GM10847 (cell line): ENCODE data around the gene ZFYVE9.

ENCODE experiments used
- POLR2A ChIP-seq: IDR thresholded peaks from 2 replicates; pipeline ENCODE4 v1.6.1; 2011; ENCODE audit not compliant: insufficient read length; ENCODE audit errors: extremely low read depth

Gene ZFYVE9

GRCh38 chr1:52229494-52229893 is 87.6 kb downstream of the ZFYVE9 start:
- TF ChIP-seq POLR2A, result no peak

GRCh38 chr1:52233463-52233862 is 91.6 kb downstream of the ZFYVE9 start:
- no peak for TF ChIP-seq POLR2A

GRCh38 chr1:52234014-52234413 is 92.1 kb downstream of the ZFYVE9 start:
- no peak for TF ChIP-seq POLR2A

GRCh38 chr1:52234708-52235107 is 92.8 kb downstream of the ZFYVE9 start:
- TF ChIP-seq POLR2A, result no peak

- TF ChIP-seq POLR2A, result no peak
Observed at GRCh38 chr1:52235646-52236045, 93.8 kb downstream of the ZFYVE9 start.

- no peak for TF ChIP-seq POLR2A
Observed at GRCh38 chr1:52237430-52237829, 95.5 kb downstream of the ZFYVE9 start.

- no peak for TF ChIP-seq POLR2A
Observed at GRCh38 chr1:52238474-52238873, 96.6 kb downstream of the ZFYVE9 start.

GRCh38 chr1:52238887-52239707 is 97.2 kb downstream of the ZFYVE9 start:
- no peak for TF ChIP-seq POLR2A

- TF ChIP-seq POLR2A, result no peak
Observed at GRCh38 chr1:52239708-52240001, 97.8 kb downstream of the ZFYVE9 start.

GRCh38 chr1:52240592-52241210 is 98.8 kb downstream of the ZFYVE9 start:
- TF ChIP-seq POLR2A, result no peak

- TF ChIP-seq POLR2A, result no peak
Observed at GRCh38 chr1:52243221-52243987, 101.5 kb downstream of the ZFYVE9 start.

GRCh38 chr1:52249831-52250230 is 107.9 kb downstream of the ZFYVE9 start:
- TF ChIP-seq POLR2A, result no peak

- no peak for TF ChIP-seq POLR2A
Observed at GRCh38 chr1:52253421-52253820, 111.5 kb downstream of the ZFYVE9 start.

GRCh38 chr1:52259886-52260285 is 118.0 kb downstream of the ZFYVE9 start:
- TF ChIP-seq POLR2A, result no peak

GRCh38 chr1:52263153-52263910 is 121.4 kb downstream of the ZFYVE9 start:
- TF ChIP-seq POLR2A, result no peak

GRCh38 chr1:52264530-52265115 is 122.7 kb downstream of the ZFYVE9 start:
- TF ChIP-seq POLR2A, result no peak

- no peak for TF ChIP-seq POLR2A
Observed at GRCh38 chr1:52266507-52266906, 124.6 kb downstream of the ZFYVE9 start.
